ENCODE results near the gene PPP1R27. TPM values are rescaled to one million over a fixed set of nuclear protein-coding genes. Genes with fewer than 3 reads are reported as not detected.

PPP1R27 gene
- total and polyA plus RNA-seq, 2 donors (not counting 3 experiments of a cell fraction or from before 2014, with no cell fraction given): not detected

DNA sequence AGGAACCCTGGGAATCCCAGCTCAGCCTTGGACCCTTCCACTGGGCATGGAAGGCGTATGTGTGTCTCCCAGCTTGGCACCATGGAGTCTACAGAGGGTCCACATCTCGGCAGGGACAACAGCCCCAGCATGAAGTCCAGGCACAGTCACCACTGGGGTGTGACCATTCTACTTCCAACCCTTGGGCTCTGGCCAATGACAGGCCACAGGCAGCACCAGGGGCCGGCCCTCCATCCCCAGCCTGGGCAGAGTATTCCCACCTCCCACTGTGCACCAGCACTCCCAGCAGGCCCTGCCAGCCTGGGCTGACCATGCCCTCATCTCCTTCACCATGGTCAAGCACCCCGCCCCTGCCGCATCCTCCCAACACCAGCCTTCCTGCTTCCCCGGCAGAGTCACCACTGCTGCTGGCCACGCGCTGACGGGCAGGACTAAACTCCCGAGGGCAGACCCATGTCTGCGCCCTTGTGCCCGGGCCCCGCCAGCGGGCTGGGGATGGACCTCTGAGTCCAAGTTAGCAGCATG, 9.5 kb upstream of the PPP1R27 start:
- intact Hi-C loops (cut with micrococcal nuclease): no loop called here
- no peaks in the 10 kb centered on the region for H3K9me3 ChIP-seq (replicated peaks; ENCODE audit: control insufficient read depth, insufficient read depth, low read length)
- no peak overlapping the region for H3K9ac ChIP-seq (replicated peaks; ENCODE audit: extremely low read depth, insufficient read depth, low read length)
- CTCF ChIA-PET: no interaction called here
- H3K9me1 ChIP-seq (replicated peaks; ENCODE audit: control insufficient read depth, extremely low read depth, insufficient read depth, low read length): no peaks in the 10 kb centered on the region
- TF ChIP-seq, protein P1, sequence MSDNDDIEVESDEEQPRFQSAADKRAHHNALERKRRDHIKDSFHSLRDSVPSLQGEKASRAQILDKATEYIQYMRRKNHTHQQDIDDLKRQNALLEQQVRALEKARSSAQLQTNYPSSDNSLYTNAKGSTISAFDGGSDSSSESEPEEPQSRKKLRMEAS (IDR thresholded peaks at IDR 0.05; ENCODE audit: insufficient read depth, insufficient read length): no peak
- no peak overlapping the region for H3K4me2 ChIP-seq (ENCODE audit: insufficient read depth, low read length)
- no peak overlapping the region for H2AFZ ChIP-seq (ENCODE audit: low read depth, low read length)
- POLR2A ChIA-PET: no interaction called here
- dilution Hi-C loops (cut with MboI; ENCODE audit: extremely low pct_ligation_motif_present, low sequenced_read_pairs): no loop called here
- no peaks in the 10 kb centered on the region for H3K27me3 ChIP-seq (ENCODE audit: control insufficient read depth in 2 of 2, insufficient read depth in 2 of 2, low read length in 2 of 2)
- H3K36me3 ChIP-seq (ENCODE audit: control insufficient read depth in 2 of 2, extremely low read depth in 1 of 2, insufficient read depth in 2 of 2, low read length in 2 of 2): peaks cover 24 to 52% of the 10 kb centered on the region in 2 experiments
- BruUV-seq (replicated peaks): no TSS peak
- DNase-seq (ENCODE audit: low read depth, low spot score): no peak
- H3K79me2 ChIP-seq (ENCODE audit: control insufficient read depth, insufficient read depth, low read length): no peaks in the 10 kb centered on the region
- no peaks in the 10 kb centered on the region for H4K20me1 ChIP-seq (replicated peaks; ENCODE audit: control insufficient read depth, extremely low read depth, insufficient read depth, low read length)
- H3K27ac ChIP-seq (ENCODE audit: insufficient read depth, low read depth, low read length): no peak overlapping the region
- no peaks in the 10 kb centered on the region for H3K4me1 ChIP-seq (ENCODE audit: control insufficient read depth, extremely low read depth, insufficient read depth, low read length)
- no peak for FAIRE-seq
- no peak overlapping the region for H3K4me3 ChIP-seq (replicated peaks in 1 of 3; ENCODE audit: insufficient read depth in 1 of 3, low read depth in 1 of 3, low read length in 3 of 3)

DNA sequence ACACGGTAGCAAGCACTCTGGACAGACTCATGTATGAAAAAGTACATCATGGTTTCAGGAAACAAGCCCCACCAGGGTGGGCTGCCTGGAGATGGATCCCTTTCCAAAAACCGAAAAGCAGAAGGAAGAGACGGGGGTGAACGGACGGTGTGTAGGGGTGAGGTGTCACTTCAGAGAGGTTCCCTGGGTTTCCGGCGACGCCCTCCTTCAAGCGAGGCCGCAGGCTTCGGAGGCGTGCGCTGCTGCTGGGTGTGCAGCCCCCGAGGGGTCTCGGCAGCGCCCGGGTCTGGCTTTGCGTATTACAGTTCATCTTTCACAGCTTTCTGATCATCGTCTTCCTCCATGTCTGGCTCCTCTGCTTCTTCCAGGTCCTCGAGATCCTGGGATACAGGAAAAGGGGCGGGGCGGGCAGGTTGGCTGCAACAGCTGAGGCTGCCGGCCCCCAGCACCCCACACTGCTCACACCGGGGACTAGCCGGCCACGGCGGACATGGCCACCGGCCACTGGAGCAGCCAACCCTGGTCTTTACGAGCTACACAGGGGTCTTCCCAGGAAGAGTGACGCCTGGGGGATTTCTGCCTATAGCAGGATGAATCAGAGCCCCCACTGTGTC, 9.0 kb upstream of the PPP1R27 start:
- H3K36me3 ChIP-seq (ENCODE audit: control insufficient read depth in 2 of 2, extremely low read depth in 1 of 2, insufficient read depth in 2 of 2, low read length in 2 of 2): peaks cover 24 to 52% of the 10 kb centered on the region in 2 experiments
- FAIRE-seq: no peak
- CTCF ChIA-PET: interaction anchor here (1.2 kb wide), 1 partner anchor 320 kb away, joined by 3 read pairs; no protein-coding TSS in a partner anchor

More for the DNA sequence above, 9.0 kb upstream of the PPP1R27 start:
- Histone ChIP-seq H3K27me3 (ENCODE audit: control insufficient read depth in 2 of 2, insufficient read depth in 2 of 2, low read length in 2 of 2) (no peaks in the 10 kb centered on the region), H2AFZ (ENCODE audit: low read depth, low read length) (no peak overlapping the region), H3K4me3 (replicated peaks in 1 of 3; ENCODE audit: insufficient read depth in 1 of 3, low read depth in 1 of 3, low read length in 3 of 3) (no peak overlapping the region), H3K9me3 (replicated peaks; ENCODE audit: control insufficient read depth, insufficient read depth, low read length) (no peaks in the 10 kb centered on the region), H3K79me2 (ENCODE audit: control insufficient read depth, insufficient read depth, low read length) (no peaks in the 10 kb centered on the region), H3K9me1 (replicated peaks; ENCODE audit: control insufficient read depth, extremely low read depth, insufficient read depth, low read length) (no peaks in the 10 kb centered on the region), H4K20me1 (replicated peaks; ENCODE audit: control insufficient read depth, extremely low read depth, insufficient read depth, low read length) (no peaks in the 10 kb centered on the region), H3K4me1 (ENCODE audit: control insufficient read depth, extremely low read depth, insufficient read depth, low read length) (no peaks in the 10 kb centered on the region), H3K27ac (ENCODE audit: insufficient read depth, low read depth, low read length) (no peak overlapping the region), H3K9ac (replicated peaks; ENCODE audit: extremely low read depth, insufficient read depth, low read length) (no peak overlapping the region), H3K4me2 (ENCODE audit: insufficient read depth, low read length) (no peak overlapping the region)
- DNase-seq (ENCODE audit: low read depth, low spot score): no peak
- no TSS peak for BruUV-seq (replicated peaks)
- TF ChIP-seq EZH2 (IDR thresholded peaks at IDR 0.05; ENCODE audit: borderline replicate concordance, low read depth, low read length, severe bottlenecking): no peak
- TF ChIP-seq MYC (IDR thresholded peaks at IDR 0.05; ENCODE audit: low read depth, low read length): no peak
- TF ChIP-seq, protein P1 (IDR thresholded peaks at IDR 0.05; ENCODE audit: insufficient read depth, insufficient read length): no peak
- no peak for TF ChIP-seq JUN (IDR thresholded peaks at IDR 0.05; ENCODE audit: borderline replicate concordance, insufficient read depth, insufficient read length, low read depth)
- intact Hi-C loops (cut with micrococcal nuclease) (no loop called here), dilution Hi-C loops (cut with MboI; ENCODE audit: extremely low pct_ligation_motif_present, low sequenced_read_pairs) (no loop called here)
- POLR2A ChIA-PET: no interaction called here

All from endothelial cell of umbilical vein (primary cell).